Activated naive CD8-positive, alpha-beta T cell treated with anti-CD3 and anti-CD28 coated beads, Interleukin-2, amount 50 U/mL, for 24 hours (primary cell): ENCODE data around the gene SHF.

Experiments used
- ATAC-seq: fragments of 150-1000 bp; cut with Tn5 transposase; one replicate; pipeline ENCODE4 v1.10.0; 2021
- DNase-seq: peaks from one replicate; pipeline ENCODE4 v3.0.0; 2021
- H3K27ac Mint-ChIP-seq: one replicate; pipeline ENCODE4 v1.8.0; 2021; ENCODE audit warnings: mild to moderate bottlenecking, mixed read lengths
- H3K27me3 Mint-ChIP-seq: one replicate; pipeline ENCODE4 v1.8.0; 2021; ENCODE audit warnings: mixed read lengths
- H3K36me3 Mint-ChIP-seq: one replicate; pipeline ENCODE4 v1.8.0; 2021; ENCODE audit warnings: low read depth, mixed read lengths
- H3K4me1 Mint-ChIP-seq: one replicate; pipeline ENCODE4 v1.8.0; 2021; ENCODE audit warnings: mixed read lengths
- H3K4me3 Mint-ChIP-seq: one replicate; pipeline ENCODE4 v1.8.0; 2021; ENCODE audit warnings: mild to moderate bottlenecking, moderate library complexity, mixed read lengths
- H3K9me3 Mint-ChIP-seq: one replicate; pipeline ENCODE4 v1.8.0; 2021; ENCODE audit warnings: mixed read lengths

Gene SHF

GRCh38 chr15:45150997-45151396 lies 36.8 kb downstream of the SHF start:
- no peak for DNase-seq
- no peaks in the 10 kb centered on the region for H3K27me3 Mint-ChIP-seq
- no peaks in the 10 kb centered on the region for H3K9me3 Mint-ChIP-seq
- no peak overlapping the region for H3K27ac Mint-ChIP-seq
- H3K4me1 Mint-ChIP-seq: no peaks in the 10 kb centered on the region
- no peak for ATAC-seq
- H3K36me3 Mint-ChIP-seq: peaks cover 2% of the 10 kb centered on the region
- no peak overlapping the region for H3K4me3 Mint-ChIP-seq

- Mint-ChIP-seq H3K27ac (no peak overlapping the region), H3K27me3 (no peaks in the 10 kb centered on the region), H3K4me3 (no peak overlapping the region), H3K36me3 (peaks cover 2% of the 10 kb centered on the region), H3K9me3 (no peaks in the 10 kb centered on the region), H3K4me1 (no peaks in the 10 kb centered on the region)
- ATAC-seq (no peak), DNase-seq (no peak)
These were observed 37.3 kb downstream of the SHF start for GRCh38 chr15:45150481-45150880.

GRCh38 chr15:45149060-45149459 lies 38.7 kb downstream of the SHF start:
- ATAC-seq: no peak
- Mint-ChIP-seq H3K4me3 (no peak overlapping the region), H3K27me3 (no peaks in the 10 kb centered on the region), H3K36me3 (peaks cover 2% of the 10 kb centered on the region), H3K9me3 (no peaks in the 10 kb centered on the region), H3K27ac (no peak overlapping the region), H3K4me1 (no peaks in the 10 kb centered on the region)
- no peak for DNase-seq

GRCh38 chr15:45148076-45149059 lies 39.4 kb downstream of the SHF start:
- H3K4me1 Mint-ChIP-seq: no peaks in the 10 kb centered on the region
- ATAC-seq (no peak), DNase-seq (no peak)
- no peak overlapping the region for H3K27ac Mint-ChIP-seq
- H3K27me3 Mint-ChIP-seq: no peaks in the 10 kb centered on the region
- peaks cover 2% of the 10 kb centered on the region for H3K36me3 Mint-ChIP-seq
- H3K4me3 Mint-ChIP-seq: no peak overlapping the region
- no peaks in the 10 kb centered on the region for H3K9me3 Mint-ChIP-seq

GRCh38 chr15:45147606-45148005 lies 40.2 kb downstream of the SHF start:
- DNase-seq: no peak
- Mint-ChIP-seq H3K27me3 (no peaks in the 10 kb centered on the region), H3K9me3 (no peaks in the 10 kb centered on the region), H3K4me1 (no peaks in the 10 kb centered on the region), H3K4me3 (no peak overlapping the region), H3K36me3 (peaks cover 2% of the 10 kb centered on the region), H3K27ac (no peak overlapping the region)
- no peak for ATAC-seq

- ATAC-seq: no peak
- no peak for DNase-seq
- Mint-ChIP-seq H3K4me3 (no peak overlapping the region), H3K27ac (no peak overlapping the region), H3K36me3 (no peaks in the 10 kb centered on the region), H3K27me3 (no peaks in the 10 kb centered on the region), H3K9me3 (no peaks in the 10 kb centered on the region), H3K4me1 (no peaks in the 10 kb centered on the region)
These were observed 41.4 kb downstream of the SHF start for GRCh38 chr15:45146405-45146804.

GRCh38 chr15:45144775-45145174 lies 43.0 kb downstream of the SHF start:
- H3K27me3 Mint-ChIP-seq: no peaks in the 10 kb centered on the region
- no peaks in the 10 kb centered on the region for H3K9me3 Mint-ChIP-seq
- no peaks in the 10 kb centered on the region for H3K36me3 Mint-ChIP-seq
- H3K27ac Mint-ChIP-seq: no peak overlapping the region
- DNase-seq (no peak), ATAC-seq (no peak)
- no peaks in the 10 kb centered on the region for H3K4me1 Mint-ChIP-seq
- no peak overlapping the region for H3K4me3 Mint-ChIP-seq

- Mint-ChIP-seq H3K36me3 (no peaks in the 10 kb centered on the region), H3K27ac (no peak overlapping the region), H3K4me1 (no peaks in the 10 kb centered on the region), H3K4me3 (no peak overlapping the region), H3K27me3 (no peaks in the 10 kb centered on the region), H3K9me3 (no peaks in the 10 kb centered on the region)
- ATAC-seq: no peak
- no peak for DNase-seq
These were observed 43.8 kb downstream of the SHF start for GRCh38 chr15:45143946-45144345.

- no peak overlapping the region for H3K27ac Mint-ChIP-seq
- no peak for DNase-seq
These were observed 44.7 kb downstream of the SHF start for GRCh38 chr15:45143056-45143455.

GRCh38 chr15:45141386-45141785 lies 46.4 kb downstream of the SHF start:
- H3K4me1 Mint-ChIP-seq: peaks cover 1% of the 10 kb centered on the region
- peaks cover 7% of the 10 kb centered on the region for H3K27me3 Mint-ChIP-seq
- H3K27ac Mint-ChIP-seq: no peak overlapping the region
- H3K36me3 Mint-ChIP-seq: no peaks in the 10 kb centered on the region
- no peaks in the 10 kb centered on the region for H3K9me3 Mint-ChIP-seq
- no peak overlapping the region for H3K4me3 Mint-ChIP-seq
- DNase-seq (no peak), ATAC-seq (no peak)

More at GRCh38 chr15:45143056-45143455, 44.7 kb downstream of the SHF start:
- Mint-ChIP-seq H3K4me3 (no peak overlapping the region), H3K36me3 (no peaks in the 10 kb centered on the region), H3K27me3 (no peaks in the 10 kb centered on the region), H3K4me1 (no peaks in the 10 kb centered on the region), H3K9me3 (no peaks in the 10 kb centered on the region)
- no peak for ATAC-seq

GRCh38 chr15:45140557-45141250 lies 47.1 kb downstream of the SHF start:
- no peaks in the 10 kb centered on the region for H3K36me3 Mint-ChIP-seq
- peaks cover 12% of the 10 kb centered on the region for H3K27me3 Mint-ChIP-seq
- no peak overlapping the region for H3K27ac Mint-ChIP-seq
- ATAC-seq: no peak
- no peak for DNase-seq
- H3K9me3 Mint-ChIP-seq: no peaks in the 10 kb centered on the region
- H3K4me3 Mint-ChIP-seq: no peak overlapping the region
- H3K4me1 Mint-ChIP-seq: peaks cover 5% of the 10 kb centered on the region

- Mint-ChIP-seq H3K27ac (no peak overlapping the region), H3K36me3 (no peaks in the 10 kb centered on the region), H3K4me3 (no peak overlapping the region), H3K27me3 (peaks cover 14% of the 10 kb centered on the region), H3K4me1 (peaks cover 8% of the 10 kb centered on the region), H3K9me3 (no peaks in the 10 kb centered on the region)
- no peak for ATAC-seq
- DNase-seq: no peak
These were observed 48.0 kb downstream of the SHF start for GRCh38 chr15:45139770-45140169.

- ATAC-seq: no peak
- Mint-ChIP-seq H3K36me3 (no peaks in the 10 kb centered on the region), H3K27me3 (peaks cover 21% of the 10 kb centered on the region), H3K4me3 (no peak overlapping the region), H3K27ac (no peak overlapping the region), H3K9me3 (no peaks in the 10 kb centered on the region), H3K4me1 (peaks cover 8% of the 10 kb centered on the region)
- DNase-seq: no peak
These were observed 48.7 kb downstream of the SHF start for GRCh38 chr15:45138814-45139765.

- no peak overlapping the region for H3K27ac Mint-ChIP-seq
- no peaks in the 10 kb centered on the region for H3K36me3 Mint-ChIP-seq
- peaks cover 8% of the 10 kb centered on the region for H3K4me1 Mint-ChIP-seq
- H3K27me3 Mint-ChIP-seq: peaks cover 30% of the 10 kb centered on the region
- DNase-seq (no peak), ATAC-seq (no peak)
- H3K4me3 Mint-ChIP-seq: no peak overlapping the region
- no peaks in the 10 kb centered on the region for H3K9me3 Mint-ChIP-seq
These were observed 50.1 kb downstream of the SHF start for GRCh38 chr15:45137703-45138102.
